SU-DHL-6 (cell line): ENCODE results near the gene NPDC1.

Experiments
- H2AFZ ChIP-seq: fragments of 200-600 bp; sonication (generic); 2 replicates; pipeline ENCODE4 v1.6.1; 2014; ENCODE audit warnings: low read depth, mild to moderate bottlenecking, moderate library complexity, mixed read lengths, antibody characterized with exemption, low read length; ENCODE audit not compliant: severe bottlenecking
- H3F3A ChIP-seq: fragments of 200-600 bp; shearing (Covaris generic); 2 replicates; pipeline ENCODE4 v1.6.0; 2016; ENCODE audit warnings: antibody characterized with exemption, mild to moderate bottlenecking; ENCODE audit not compliant: insufficient read depth
- H3K27ac ChIP-seq: fragments of 200-600 bp; sonication (generic); 2 replicates; pipeline ENCODE4 v1.5.1; 2016; ENCODE audit warnings: low read depth, mild to moderate bottlenecking, low read length, moderate library complexity, mixed read lengths
- H3K27me3 ChIP-seq: fragments of 200-600 bp; sonication (generic), shearing (Covaris generic); 2 replicates; pipeline ENCODE4 v1.6.0; 2014; ENCODE audit warnings: mild to moderate bottlenecking, low read length
- H3K36me3 ChIP-seq: fragments of 200-600 bp; sonication (generic); 2 replicates; pipeline ENCODE4 v1.6.1; 2014; ENCODE audit warnings: mild to moderate bottlenecking, low read length, mixed read lengths
- H3K4me2 ChIP-seq: fragments of 300-600, 200-600 bp; shearing (Covaris generic), sonication (generic); 2 replicates; pipeline ENCODE4 v1.6.0; 2014; ENCODE audit warnings: low read length, low read depth, mild to moderate bottlenecking; ENCODE audit not compliant: poor library complexity, severe bottlenecking
- H3K4me3 ChIP-seq: fragments of 200-600 bp; sonication (generic); 2 replicates; pipeline ENCODE4 v1.5.1; 2014; ENCODE audit warnings: antibody characterized with exemption, low read length, mild to moderate bottlenecking, mixed read lengths; ENCODE audit not compliant: insufficient read depth, poor library complexity, severe bottlenecking
- H3K79me2 ChIP-seq: fragments of 200-600 bp; sonication (generic); 2 replicates; pipeline ENCODE4 v1.6.1; 2014; ENCODE audit warnings: mild to moderate bottlenecking, low read length, moderate library complexity; ENCODE audit not compliant: insufficient read depth
- H3K9ac ChIP-seq: fragments of 200-600 bp; sonication (generic); 2 replicates; pipeline ENCODE4 v1.7.0; 2014; ENCODE audit warnings: mild to moderate bottlenecking, low read length
- H3K9me2 ChIP-seq: fragments of 200-600 bp; sonication (generic); replicated peaks from 2 replicates; pipeline ENCODE4 v1.6.1; 2014; ENCODE audit warnings: low read length; ENCODE audit not compliant: insufficient read depth
- H3K9me3 ChIP-seq: fragments of 200-600 bp; sonication (generic); 2 replicates; pipeline ENCODE4 v1.6.1; 2014; ENCODE audit warnings: low read length, mixed read lengths; ENCODE audit not compliant: insufficient read depth
- H4K20me1 ChIP-seq: fragments of 200-600 bp; sonication (generic); 2 replicates; pipeline ENCODE4 v1.6.1; 2014; ENCODE audit warnings: low read depth, mild to moderate bottlenecking, antibody characterized with exemption, low read length, moderate library complexity, mixed read lengths
- EZH2phosphoT487 ChIP-seq: fragments of 200-600 bp; sonication (generic), shearing (Covaris generic); conservative IDR thresholded peaks from 2 replicates; pipeline ENCODE4 v1.6.1; 2018; ENCODE audit warnings: mild to moderate bottlenecking, antibody characterized with exemption, low read length, moderate library complexity, mixed read lengths
- TF ChIP-seq, protein P1 (sequence below): fragments of 200-600 bp; sonication (generic); IDR thresholded peaks from one replicate; pipeline ENCODE4 v1.5.1; 2017; ENCODE audit warnings: antibody characterized with exemption, mild to moderate bottlenecking, low read length, moderate library complexity; ENCODE audit not compliant: insufficient read depth, poor library complexity, severe bottlenecking

The NPDC1 gene

DNA sequence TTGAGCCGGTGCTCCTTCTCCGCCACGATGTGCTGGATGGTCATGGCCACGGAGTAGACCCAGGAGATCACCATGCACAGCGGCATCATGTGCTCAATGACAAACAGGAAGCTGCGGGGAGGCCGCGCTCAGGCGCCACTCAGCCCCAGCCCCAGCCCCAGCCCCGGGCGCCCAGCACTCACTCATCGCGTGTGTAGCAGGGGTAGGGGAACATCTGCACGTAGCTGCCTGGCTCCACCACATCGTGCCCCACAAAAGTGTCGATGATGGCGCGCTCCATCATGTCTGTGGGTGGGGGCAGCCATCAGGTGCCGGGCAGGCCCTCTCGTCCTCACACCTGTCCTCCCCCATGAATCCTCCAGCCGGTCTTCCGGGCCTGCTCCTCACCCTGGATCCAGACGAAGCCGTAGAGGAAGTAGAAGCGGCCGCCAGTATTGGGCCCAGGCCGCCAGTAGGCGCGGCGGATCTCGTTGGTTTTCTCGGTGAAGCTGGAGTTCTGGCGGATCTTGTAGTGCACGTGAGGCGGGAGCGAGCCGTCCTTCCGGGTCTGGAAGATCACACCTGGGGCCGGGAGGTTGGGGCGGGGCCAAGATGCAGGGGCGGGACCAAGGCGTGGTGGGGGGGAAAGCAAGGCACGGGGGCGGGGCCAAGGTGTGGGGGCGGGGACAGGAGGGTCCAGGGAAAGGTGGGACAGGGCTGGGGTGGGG lies 28.0 kb downstream of the NPDC1 start:
- Histone ChIP-seq H3K79me2 (no peaks in the 10 kb centered on the region), H3F3A (no peaks in the 10 kb centered on the region), H3K9me2 (no peaks in the 10 kb centered on the region), H3K27me3 (no peaks in the 10 kb centered on the region), H4K20me1 (no peaks in the 10 kb centered on the region), H3K27ac (no peak overlapping the region), H3K9me3 (no peaks in the 10 kb centered on the region), H3K4me3 (no peak overlapping the region), H3K4me2 (no peak overlapping the region), H3K9ac (no peak overlapping the region), H3K36me3 (no peaks in the 10 kb centered on the region), H2AFZ (no peak overlapping the region)
- no peak for TF ChIP-seq EZH2phosphoT487
- TF ChIP-seq, protein P1, sequence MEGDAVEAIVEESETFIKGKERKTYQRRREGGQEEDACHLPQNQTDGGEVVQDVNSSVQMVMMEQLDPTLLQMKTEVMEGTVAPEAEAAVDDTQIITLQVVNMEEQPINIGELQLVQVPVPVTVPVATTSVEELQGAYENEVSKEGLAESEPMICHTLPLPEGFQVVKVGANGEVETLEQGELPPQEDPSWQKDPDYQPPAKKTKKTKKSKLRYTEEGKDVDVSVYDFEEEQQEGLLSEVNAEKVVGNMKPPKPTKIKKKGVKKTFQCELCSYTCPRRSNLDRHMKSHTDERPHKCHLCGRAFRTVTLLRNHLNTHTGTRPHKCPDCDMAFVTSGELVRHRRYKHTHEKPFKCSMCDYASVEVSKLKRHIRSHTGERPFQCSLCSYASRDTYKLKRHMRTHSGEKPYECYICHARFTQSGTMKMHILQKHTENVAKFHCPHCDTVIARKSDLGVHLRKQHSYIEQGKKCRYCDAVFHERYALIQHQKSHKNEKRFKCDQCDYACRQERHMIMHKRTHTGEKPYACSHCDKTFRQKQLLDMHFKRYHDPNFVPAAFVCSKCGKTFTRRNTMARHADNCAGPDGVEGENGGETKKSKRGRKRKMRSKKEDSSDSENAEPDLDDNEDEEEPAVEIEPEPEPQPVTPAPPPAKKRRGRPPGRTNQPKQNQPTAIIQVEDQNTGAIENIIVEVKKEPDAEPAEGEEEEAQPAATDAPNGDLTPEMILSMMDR: no peak

DNA sequence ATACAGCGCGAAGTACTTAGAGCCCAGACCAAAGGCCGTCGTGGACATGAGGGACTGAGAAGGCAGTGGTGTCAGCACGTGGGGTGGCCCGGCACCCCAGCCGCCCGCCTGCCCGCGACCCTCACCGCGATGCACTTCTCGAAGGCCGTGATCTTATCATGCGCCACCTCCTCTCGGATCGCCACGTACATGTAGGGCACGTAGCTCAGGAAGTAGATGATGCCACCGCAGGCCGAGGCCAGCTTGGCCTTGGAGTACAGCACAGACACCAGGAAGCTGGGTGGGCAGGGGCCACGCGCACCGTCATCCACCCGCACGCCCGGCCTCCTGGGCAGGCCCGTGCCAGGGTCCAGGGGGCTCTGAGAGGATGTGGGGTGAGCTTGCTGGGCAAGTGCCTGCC lies 28.9 kb downstream of the NPDC1 start:
- H3K79me2 ChIP-seq: no peaks in the 10 kb centered on the region
- no peak overlapping the region for H3K4me2 ChIP-seq
- H3K27me3 ChIP-seq: no peaks in the 10 kb centered on the region
- no peak overlapping the region for H3K27ac ChIP-seq
- H3K4me3 ChIP-seq: no peak overlapping the region
- no peaks in the 10 kb centered on the region for H3K9me2 ChIP-seq
- H3F3A ChIP-seq: no peaks in the 10 kb centered on the region
- no peaks in the 10 kb centered on the region for H3K9me3 ChIP-seq
- no peaks in the 10 kb centered on the region for H4K20me1 ChIP-seq
- H3K36me3 ChIP-seq: no peaks in the 10 kb centered on the region
- TF ChIP-seq, protein P1: no peak
- TF ChIP-seq EZH2phosphoT487: no peak
- H3K9ac ChIP-seq: no peak overlapping the region
- H2AFZ ChIP-seq: no peak overlapping the region

DNA sequence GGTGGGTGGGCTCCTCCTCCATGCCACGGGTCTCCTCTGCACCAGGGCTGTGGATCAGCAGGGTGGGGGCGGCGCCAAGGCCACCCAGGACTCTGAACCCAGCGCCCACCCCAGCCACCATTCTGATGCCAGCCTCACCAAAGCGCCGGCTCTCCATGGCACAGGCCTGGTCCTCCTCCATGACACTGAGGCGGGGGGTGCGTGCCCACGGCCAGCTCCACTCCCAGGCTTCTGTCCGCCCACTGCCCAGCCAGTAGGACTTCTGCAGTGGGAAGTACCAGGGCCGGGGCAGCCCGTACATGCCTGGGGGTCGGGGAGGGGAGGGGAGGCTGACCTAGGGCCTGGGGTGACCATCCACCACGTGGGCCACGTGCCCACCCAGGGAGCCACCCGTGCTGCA lies 29.5 kb downstream of the NPDC1 start:
- Histone ChIP-seq H3F3A (no peaks in the 10 kb centered on the region), H3K9me3 (no peaks in the 10 kb centered on the region), H3K9ac (no peak overlapping the region), H4K20me1 (no peaks in the 10 kb centered on the region), H3K27me3 (no peaks in the 10 kb centered on the region), H2AFZ (no peak overlapping the region), H3K4me3 (no peak overlapping the region), H3K9me2 (no peaks in the 10 kb centered on the region), H3K27ac (no peak overlapping the region), H3K4me2 (no peak overlapping the region), H3K36me3 (no peaks in the 10 kb centered on the region), H3K79me2 (no peaks in the 10 kb centered on the region)
- TF ChIP-seq, protein P1: no peak
- TF ChIP-seq EZH2phosphoT487: no peak
